HG02798 (cell line): ENCODE measurements around the gene SCN1B.
"Not testable (repeated sequence)": the region's sequence is repeated elsewhere in the genome, so short reads cannot be mapped to it uniquely, and the experiment has no call there.

Experiments
- ATAC-seq: cut with Tn5 transposase; IDR thresholded peaks from one replicate; pipeline ENCODE4 v1.9.1; 2021; ENCODE audit warnings: mild to moderate bottlenecking; ENCODE audit not compliant: unreplicated experiment, poor library complexity

SCN1B gene

DNA sequence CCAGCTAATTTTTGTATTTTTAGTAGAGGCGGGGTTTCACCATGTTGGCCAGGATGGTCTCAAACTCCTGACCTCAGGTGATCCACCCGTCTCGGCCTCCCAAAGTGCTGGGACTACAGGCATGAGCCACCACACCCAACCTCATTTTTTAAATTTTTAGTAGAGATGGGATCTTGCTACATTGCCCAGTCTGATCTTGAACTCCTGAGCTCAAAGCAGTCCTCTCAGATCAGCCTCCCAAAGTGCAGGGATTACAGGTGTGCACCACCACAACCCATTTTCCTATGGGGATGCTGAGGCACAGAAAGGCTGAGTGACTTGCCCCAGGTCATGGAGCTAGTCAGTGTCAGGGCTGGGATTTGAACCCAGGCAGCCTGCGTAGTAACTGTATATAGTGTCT is 21.0 kb downstream of the SCN1B start:
- ATAC-seq: not testable (repeated sequence)

DNA sequence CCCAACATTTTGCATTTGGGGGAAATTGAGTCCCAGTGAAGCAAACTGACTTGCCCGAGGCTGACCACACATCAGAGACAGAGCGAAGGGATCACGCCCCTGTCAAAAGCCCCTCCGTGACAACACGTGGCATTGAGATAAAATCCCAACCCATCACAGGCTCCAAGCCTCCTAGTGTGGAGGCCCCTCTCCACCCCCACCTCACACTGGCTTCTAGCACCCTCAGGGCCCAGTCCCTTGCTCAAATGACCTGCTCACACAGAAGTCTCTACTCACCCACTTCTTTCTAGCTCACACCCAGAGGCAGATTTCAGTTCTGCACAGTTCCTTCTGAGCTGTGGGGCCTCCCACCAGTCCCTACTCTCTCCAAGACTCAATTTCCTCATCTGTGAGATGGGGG is 21.5 kb downstream of the SCN1B start:
- ATAC-seq: no peak

DNA sequence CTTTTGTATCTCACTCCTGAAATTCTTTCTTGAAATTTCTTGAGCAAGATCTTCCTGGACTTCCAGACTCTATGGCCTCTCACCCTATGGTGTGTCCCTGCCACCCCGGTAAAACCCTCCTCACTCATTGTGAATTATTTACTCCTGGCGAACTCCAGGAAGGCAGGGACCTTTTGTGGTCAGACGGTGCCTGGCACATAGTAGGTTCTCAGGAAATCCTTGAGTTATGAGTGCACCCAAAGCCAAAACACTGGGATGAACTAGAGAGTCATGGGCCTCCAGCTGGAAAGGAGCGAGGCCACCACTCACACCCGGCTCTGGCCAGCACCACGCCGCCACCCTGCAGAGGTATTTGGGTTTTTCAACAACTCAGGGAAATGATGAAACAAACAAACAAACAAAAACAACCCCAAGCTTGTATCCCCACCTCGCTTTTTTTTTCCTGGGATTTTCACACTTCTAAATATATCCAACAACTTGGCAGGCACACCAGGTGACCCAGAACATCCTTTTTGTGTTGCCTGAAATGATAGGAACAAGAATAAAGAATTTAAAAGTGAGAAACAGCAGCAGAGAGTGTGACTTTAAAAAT is 22.4 kb downstream of the SCN1B start:
- no peak for ATAC-seq

DNA sequence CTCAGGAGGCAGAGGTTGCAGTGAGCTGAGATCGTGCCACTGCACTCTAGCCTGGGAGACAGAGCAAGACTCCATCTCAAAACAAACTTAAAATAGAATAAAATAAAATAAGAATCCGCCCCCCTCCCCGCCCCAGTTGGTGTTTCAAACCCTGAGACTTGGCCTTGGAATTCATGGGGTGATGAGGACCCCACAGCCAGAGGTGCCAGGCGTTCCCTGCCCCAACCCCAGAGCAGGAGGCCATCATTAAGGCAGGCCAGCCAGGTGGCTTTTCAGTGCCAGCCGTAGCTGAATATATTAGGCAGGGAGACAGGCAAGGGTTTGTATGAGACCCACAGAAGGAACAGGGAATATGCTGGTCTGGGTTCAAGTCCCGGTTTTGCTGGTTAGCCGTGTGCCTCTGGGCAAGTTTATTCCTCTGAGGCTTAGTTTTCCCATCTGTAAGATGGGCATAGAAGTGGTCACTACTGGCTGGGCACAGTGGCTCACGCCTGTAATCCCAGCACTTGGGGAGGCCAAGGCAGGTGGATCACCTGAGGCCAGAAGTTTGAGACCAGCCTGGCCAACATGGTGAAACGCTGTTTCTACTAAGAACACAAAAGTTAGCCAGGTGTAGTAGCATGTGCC is 23.5 kb downstream of the SCN1B start:
- no peak for ATAC-seq

DNA sequence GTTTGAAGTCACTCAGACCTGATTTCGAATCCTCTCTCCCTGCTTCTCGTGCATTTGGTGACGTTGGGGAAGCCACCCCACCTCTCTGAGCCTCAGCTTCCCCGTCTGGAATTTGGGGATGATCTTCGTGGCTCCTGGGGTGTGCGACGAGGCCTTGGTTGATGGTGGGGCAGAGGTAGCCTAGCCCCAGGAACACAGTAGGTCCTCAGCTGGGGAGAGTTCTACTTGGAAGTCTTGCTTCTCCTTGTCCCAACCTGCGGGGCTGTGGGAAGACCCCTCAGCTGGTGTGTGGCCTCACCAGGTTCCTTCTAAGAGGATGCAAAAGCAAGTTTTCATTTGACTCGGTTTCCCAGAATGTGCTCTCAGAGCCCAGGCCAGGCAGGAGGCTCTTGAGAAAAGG is 24.4 kb downstream of the SCN1B start:
- ATAC-seq: no peak

DNA sequence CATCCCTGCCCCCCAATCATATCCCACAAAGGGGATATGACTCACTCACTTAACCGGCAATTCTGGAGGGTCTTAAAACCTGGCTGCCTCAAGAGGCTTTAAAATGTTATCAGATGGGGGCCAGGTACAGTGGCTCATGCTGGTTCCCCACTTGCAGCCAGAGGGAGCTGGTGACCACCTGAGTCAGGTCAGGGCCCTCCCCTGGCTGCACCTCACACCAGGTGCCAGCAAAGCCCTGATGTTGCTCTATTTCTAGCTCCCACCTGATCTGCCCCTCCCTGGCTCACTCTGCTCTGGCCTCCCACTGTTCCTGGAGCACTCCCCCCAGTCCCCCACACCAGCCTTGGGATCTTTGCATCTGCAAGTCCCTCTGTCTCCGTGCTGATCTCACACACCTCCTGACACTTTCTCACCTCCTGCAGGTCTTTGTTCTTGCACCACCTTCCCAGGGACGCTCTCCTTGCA is 25.5 kb downstream of the SCN1B start:
- no peak for ATAC-seq

DNA sequence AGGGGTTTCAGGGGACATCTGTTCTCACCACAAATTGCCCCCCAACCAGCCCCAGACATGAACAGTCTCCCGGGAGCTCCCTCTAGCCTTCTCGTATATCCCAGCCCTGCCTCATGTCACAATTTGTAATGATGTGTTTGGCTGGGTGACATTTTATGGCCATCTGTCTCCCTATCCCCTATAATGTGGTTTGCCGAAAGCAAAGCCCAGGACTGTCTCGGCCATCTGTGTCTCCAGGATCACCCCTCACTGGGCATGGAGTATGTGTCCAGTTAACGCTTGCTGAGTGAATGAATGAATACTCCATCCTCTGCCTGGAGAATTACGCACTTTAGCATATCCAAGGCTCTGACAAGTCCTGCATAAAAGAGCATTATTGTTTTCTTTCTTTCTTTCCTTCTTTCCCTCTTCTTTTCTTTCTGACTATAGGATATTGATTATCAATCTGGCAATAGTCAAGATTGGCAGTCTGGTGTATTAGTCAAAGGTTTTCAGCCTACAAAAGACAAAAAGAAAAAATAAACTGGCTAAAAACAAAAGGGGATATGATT is 26.3 kb downstream of the SCN1B start:
- no peak for ATAC-seq

DNA sequence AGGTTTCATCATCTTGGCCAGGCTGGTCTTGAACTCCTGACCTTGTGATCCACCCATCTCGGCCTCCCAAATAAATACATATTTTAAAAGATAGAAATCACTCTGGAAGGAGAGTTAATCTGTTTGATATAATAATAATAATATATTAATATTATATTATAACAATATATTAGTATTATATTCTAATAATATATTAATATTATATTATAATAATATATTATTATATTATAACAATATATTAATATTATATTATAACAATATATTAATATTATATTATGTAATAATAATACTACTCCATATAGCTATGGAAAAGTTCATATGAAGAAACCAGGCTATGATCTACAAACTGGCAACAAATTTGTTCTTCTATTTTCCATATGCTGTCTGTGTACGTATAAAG is 28.1 kb downstream of the SCN1B start:
- ATAC-seq: no peak

DNA sequence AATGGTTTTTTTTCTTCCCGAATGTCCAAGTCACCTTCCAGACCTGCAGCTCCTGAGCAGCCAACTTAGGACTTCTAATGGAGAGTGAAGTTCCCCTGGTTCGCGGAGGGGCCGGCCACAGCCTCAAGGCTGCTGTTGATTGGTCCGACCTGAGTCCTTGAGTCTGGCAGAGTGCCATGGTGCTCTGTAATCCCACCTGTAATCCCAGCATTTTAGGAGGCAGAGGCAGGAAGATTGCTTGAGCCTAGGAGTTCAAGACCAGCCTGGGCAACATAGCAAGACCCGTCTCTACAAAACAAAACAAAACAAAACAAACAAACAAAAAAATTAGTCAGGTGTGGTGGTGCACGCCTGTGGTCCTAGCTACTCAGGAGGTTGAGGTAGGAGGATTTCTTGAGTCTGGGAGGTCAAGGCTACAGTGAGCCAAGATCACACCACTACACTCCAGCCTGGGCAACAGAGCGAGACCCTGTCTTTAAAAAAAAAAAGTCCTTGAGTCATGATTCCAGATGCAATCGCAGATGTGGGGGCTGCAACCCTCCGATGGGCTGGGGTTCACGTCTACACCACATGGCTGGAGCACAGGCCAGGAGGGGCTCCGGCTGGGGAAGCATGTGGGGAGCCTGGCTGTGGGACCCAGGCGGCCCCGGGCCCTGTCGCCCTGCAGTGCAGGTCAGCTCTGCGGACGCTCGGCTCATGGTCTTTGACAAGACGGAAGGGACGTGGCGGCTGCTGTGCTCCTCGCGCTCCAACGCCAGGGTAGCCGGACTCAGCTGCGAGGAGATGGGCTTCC is 28.9 kb downstream of the SCN1B start:
- ATAC-seq: no peak

DNA sequence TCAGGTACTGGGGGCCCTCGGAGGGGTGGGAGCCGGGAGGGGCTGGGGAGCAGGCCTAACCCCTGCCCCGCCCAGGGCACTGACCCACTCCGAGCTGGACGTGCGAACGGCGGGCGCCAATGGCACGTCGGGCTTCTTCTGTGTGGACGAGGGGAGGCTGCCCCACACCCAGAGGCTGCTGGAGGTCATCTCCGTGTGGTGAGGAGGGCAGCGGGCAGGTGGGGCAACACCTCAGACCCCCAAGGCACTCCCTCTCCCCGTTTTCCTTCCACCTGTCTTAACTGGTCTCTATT is 29.5 kb downstream of the SCN1B start:
- ATAC-seq: no peak

DNA sequence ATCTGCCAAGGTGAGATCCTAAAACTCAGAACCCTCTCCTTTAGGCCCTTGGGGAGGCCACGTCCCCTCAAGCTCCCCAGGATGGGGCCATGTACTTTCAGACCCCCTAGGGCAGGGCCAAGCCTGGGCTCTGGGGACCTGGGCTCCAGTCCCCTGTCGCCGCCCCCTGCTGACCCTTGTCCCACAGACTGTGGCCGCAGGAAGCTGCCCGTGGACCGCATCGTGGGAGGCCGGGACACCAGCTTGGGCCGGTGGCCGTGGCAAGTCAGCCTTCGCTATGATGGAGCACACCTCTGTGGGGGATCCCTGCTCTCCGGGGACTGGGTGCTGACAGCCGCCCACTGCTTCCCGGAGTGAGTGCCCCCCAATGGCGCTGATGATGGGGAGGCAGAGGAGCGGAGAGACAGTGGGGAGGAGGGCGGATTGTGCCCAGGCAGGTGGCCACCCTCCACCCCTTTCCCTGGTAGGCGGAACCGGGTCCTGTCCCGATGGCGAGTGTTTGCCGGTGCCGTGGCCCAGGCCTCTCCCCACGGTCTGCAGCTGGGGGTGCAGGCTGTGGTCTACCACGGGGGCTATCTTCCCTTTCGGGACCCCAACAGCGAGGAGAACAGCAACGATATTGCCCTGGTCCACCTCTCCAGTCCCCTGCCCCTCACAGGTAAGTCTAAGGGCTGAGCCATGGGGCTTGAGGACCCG is 30.0 kb downstream of the SCN1B start:
- ATAC-seq: no peak

DNA sequence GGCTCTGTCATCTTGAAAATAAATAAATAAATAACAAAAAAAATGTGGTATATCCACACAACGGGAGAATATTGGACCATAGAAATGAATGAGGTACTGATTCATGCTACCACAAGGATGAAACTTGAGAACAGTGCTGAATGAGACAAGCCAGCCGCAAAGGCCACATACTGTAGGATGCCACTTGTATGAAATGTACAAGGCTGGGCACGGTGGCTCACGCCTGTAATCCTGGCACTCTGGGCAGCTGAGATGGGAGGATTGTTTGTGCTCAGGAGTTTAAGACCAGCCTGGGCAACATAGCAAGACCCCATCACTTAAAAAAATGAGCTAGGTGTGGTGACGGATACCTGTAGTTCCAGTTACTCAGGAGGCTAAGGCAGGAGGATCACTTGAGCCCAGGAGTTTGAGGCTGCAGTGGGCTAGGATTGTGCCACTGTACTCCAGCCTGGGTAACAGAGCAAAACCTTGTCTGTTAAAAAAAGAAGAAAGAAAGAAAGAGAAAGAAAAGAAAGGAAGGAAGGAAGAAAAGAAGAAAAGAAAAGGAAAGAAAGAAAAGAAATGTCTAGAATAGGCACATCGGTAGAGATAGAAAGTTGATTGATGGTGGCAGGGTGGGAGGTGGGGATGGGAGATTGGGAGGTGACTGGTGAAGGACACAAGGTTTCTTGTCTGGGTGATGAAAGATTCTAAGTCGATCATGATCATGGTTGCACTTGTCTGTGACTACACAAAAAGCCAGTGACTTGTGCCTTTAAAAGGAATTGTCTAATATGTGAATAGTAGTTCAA is 31.5 kb downstream of the SCN1B start:
- ATAC-seq: no peak

DNA sequence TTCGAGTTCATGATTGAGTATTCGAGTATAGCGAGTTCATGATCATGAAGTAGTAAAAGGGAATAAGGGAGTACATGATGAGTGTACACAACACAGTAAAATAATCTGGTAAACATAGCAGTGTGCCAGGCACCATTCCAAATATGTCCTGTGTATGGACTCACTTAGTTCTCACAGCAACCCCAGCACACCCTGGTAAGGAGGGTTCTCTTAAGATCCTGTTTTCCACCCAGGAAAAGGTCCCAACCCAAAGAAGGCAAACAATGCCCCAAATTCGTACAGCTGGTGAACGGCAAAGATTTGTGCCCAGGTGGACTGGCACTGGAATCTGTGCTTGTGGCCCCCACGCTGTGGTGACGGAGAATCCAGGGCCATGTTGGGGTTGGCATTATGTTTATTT is 32.7 kb downstream of the SCN1B start:
- no peak for ATAC-seq

DNA sequence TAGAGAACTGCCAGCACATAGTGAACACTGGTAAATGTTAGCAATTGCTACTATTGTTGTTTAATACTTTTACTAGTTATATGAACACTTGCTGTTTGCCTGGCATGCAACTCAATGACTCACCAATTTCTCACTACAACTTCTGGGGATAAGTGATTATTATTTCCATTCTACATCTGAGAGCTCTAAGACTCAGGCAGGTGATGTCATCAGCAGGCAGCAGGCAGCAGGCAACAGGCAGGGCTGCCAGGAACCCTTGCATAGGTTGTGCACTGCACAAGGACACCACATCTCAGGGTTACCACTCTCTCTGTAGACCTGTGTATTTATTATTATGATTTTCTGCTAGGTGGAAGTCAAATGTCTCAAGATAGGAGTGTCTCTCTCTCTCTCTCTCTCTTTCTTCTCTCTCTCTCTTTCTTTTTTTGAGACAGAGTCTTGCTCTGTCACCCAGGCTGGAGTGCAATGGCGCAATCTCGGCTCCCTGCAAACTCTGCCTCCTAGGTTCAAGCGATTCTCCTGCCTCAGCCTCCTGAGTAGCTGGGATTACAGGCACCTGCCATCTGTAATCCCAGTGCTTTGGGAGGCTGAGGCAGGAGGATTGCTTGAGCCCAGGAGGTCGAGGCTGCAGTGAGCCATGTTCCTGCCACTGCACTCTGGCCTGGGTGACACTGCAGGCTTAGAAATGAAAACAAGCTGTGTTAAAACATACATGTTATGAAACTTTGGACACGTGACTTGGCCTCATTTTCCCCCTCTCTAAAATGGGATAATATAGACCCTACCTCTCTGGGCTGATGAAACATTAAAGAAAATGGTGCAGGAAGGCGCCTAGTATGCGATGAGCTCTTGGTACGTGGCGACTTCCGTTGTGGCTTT is 33.9 kb downstream of the SCN1B start:
- no peak for ATAC-seq

DNA sequence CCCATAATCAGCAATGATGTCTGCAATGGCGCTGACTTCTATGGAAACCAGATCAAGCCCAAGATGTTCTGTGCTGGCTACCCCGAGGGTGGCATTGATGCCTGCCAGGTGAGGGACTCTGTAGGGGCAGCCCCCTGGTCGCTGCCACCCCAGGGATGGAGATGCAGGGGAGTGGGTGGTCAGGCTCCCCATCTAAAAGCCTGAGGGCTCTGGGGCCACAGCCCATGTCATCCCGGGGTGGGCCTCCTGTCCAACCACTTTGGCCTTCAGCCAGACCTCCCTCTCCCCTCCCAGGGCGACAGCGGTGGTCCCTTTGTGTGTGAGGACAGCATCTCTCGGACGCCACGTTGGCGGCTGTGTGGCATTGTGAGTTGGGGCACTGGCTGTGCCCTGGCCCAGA is 35.3 kb downstream of the SCN1B start:
- ATAC-seq: no peak

DNA sequence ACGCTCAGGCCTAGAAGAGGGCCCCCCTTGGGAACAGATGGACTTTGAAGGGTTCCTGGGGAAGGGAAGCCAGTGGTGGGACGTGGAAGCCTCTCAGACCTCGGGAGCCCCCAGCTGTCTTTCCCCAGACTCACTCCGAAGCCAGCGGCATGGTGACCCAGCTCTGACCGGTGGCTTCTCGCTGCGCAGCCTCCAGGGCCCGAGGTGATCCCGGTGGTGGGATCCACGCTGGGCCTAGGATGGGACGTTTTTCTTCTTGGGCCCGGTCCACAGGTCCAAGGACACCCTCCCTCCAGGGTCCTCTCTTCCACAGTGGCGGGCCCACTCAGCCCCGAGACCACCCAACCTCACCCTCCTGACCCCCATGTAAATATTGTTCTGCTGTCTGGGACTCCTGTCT is 35.9 kb downstream of the SCN1B start:
- ATAC-seq: no peak

DNA sequence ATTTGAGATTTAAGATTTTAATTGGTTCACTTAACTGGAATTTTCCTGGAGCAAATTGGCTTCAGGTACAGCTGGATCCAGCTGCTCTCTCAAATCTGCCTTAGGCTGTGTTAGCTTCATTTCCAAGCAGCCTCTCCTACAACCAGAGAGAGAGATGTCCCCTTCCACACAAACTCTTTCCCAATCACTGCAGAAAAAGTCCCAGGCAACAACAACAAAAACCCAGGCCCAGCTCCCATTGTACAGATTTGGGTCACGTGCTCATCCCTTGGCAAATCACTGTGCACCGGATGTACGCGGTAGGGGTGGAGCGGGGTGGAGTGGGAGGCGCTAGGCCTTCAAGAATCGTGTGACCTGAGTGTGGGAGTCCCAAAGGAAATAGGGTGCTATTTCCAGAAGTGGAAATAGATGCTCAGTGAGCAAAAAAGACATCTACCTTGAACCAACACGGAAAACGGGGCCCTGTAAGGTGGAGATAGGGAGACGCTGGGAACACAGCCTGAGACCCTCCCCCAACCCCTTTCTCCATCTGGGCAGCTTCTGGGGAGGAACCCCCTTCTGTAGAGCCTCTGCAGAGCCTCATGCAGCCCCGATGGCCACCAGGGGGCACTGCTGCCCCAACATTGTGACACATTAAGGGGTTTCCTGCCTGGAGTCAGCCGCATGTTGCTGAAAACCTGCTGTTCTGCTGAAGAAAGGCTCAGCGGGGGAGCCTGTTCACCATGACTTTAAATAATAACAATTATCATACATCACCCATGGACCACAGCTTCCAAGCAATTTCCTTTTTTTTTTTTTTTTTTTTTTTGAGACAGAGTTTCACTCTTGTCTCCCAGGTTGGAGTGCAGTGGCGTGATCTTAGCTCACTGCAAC is 36.7 kb downstream of the SCN1B start:
- peak; percentile 66 for ATAC-seq

DNA sequence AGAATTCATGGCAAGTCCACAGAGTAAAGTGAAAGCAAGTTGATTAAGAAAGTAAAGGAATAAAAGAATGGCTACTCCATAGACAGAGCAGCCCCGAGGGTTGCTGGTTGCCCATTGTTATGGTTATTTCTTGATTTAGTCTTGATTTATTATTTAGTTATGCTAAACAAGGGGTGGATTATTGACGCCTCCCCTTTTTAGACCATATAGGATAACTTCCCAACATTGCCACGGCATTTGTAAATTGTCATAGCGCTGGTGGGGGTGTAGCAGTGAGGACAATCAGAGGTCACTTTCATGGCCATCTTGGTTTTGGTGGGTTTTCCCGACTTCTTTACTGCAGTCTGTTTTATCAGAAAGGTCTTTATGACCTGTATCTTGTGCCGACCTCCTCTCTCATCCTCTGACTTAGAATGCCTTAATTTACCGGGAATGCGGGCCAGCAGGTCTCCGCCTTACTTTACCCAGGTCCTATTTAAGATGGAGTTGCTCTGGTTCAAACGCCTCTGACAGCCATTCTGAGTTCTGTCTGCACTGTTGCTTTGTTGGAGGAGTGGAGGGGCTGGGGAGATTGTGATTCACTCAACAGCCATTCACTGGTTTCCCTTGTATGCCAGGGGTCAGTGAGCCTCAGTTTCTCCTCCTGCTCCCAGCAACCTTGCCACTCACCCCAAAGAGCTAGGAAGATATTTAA is 38.8 kb downstream of the SCN1B start:
- ATAC-seq: no peak
